DMS 273 treated with DMSO at 0.1 percent for 48 hours (cell line): ENCODE measurements around the gene TDRD9.
"Not testable (repeated sequence)": the region's sequence is repeated elsewhere in the genome, so short reads cannot be mapped to it uniquely, and the experiment has no call there.

Source experiments
- DNase-seq: peaks from one replicate; lab custom pipeline; 2025; lab: John Stamatoyannopoulos, UW

Gene TDRD9, protein sequence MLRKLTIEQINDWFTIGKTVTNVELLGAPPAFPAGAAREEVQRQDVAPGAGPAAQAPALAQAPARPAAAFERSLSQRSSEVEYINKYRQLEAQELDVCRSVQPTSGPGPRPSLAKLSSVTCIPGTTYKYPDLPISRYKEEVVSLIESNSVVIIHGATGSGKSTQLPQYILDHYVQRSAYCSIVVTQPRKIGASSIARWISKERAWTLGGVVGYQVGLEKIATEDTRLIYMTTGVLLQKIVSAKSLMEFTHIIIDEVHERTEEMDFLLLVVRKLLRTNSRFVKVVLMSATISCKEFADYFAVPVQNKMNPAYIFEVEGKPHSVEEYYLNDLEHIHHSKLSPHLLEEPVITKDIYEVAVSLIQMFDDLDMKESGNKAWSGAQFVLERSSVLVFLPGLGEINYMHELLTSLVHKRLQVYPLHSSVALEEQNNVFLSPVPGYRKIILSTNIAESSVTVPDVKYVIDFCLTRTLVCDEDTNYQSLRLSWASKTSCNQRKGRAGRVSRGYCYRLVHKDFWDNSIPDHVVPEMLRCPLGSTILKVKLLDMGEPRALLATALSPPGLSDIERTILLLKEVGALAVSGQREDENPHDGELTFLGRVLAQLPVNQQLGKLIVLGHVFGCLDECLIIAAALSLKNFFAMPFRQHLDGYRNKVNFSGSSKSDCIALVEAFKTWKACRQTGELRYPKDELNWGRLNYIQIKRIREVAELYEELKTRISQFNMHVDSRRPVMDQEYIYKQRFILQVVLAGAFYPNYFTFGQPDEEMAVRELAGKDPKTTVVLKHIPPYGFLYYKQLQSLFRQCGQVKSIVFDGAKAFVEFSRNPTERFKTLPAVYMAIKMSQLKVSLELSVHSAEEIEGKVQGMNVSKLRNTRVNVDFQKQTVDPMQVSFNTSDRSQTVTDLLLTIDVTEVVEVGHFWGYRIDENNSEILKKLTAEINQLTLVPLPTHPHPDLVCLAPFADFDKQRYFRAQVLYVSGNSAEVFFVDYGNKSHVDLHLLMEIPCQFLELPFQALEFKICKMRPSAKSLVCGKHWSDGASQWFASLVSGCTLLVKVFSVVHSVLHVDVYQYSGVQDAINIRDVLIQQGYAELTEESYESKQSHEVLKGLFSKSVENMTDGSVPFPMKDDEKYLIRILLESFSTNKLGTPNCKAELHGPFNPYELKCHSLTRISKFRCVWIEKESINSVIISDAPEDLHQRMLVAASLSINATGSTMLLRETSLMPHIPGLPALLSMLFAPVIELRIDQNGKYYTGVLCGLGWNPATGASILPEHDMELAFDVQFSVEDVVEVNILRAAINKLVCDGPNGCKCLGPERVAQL (N-terminal part only)

GRCh38 chr14:103928011-103928890 is at the start of gene TDRD9:
Gene TDRD9 (plus strand): TSS chr14:103928456. CDS start chr14:103928510, 54 bp downstream.
- no peak for DNase-seq

GRCh38 chr14:103879118-103879569 is 49.1 kb upstream of the TDRD9 start:
- DNase-seq: no peak

DNA sequence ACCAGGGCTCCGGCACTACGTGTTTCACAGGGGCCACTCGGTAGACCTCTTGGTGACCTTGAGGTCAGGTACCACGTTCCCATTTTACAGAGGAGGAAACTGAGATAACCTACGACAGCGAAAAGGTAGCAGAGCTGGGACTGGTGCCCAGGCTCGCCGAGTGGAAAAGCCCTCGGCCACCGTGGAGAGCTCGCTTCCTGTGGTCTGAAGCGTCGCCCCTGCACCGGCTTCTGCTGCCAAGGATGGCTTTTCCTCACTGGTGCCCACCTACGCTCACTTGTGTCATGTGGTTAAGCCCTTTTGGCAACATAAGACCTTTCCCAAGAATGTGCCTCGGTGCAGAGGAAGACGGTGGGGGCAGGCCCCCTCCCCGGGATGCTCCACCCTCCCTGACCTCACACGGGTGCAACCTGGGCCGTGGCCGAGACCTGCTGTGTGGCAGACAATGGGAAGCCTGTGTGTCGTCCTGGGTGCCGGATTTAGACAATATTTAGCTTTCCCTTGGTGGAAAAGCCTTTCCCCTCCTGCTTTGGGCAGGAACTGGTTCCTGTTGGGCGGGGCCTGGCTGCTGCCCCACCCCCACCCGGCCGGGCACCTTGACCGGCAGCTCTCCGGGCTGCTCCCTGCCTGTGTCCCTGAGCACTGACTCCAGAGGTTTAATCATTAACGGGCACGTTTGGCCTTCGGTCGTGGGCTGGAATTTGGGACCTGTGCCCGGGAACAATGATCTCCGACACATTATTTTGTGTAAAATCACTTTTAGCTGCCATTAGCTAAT is 48.5 kb upstream of the TDRD9 start:
- DNase-seq: no peak

DNA sequence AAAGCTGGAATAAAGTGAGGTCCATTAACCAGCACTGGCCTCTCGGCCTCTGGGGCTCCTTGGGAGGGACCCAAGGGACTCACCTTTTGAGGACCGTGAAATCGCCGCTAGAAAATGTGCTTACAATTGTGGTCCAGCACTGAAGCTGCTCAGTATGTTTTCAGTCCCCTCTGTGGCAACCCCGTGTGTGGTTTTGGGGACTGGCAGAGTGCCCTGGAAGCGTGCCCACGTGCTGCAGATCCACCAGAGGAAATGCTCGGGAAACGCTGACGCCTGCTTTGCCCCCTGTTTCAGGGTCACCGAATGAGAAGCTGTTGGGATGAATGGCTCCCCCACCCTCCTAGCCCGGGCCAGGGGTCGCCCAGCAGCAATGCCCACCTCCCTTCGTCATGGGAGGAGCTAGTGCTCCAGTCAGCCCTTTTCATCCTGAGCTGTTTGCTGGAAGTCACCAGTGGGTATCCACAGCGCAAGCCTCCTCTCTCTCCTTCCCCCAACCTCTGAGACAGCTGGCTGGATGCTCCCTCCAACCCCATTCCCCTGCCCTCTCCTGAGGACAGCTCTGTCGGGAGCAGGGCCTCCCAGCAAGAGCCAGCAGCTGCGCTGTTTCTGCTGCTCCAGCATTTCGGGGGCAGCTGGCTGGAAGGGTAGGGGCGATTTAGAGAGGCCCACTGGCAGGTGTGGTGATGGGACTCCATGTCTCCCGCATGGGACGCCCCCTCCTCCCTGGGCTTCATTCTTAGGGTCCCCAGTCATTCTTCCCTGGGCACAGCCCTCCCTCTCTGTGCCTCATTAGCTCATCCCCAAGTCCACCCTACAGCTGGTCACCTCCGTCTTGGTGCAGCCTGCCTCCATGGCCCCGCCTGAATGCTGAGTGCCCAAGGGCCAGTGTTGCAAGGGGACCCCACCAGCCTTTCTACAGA is 47.6 kb upstream of the TDRD9 start:
- DNase-seq: no peak

DNA sequence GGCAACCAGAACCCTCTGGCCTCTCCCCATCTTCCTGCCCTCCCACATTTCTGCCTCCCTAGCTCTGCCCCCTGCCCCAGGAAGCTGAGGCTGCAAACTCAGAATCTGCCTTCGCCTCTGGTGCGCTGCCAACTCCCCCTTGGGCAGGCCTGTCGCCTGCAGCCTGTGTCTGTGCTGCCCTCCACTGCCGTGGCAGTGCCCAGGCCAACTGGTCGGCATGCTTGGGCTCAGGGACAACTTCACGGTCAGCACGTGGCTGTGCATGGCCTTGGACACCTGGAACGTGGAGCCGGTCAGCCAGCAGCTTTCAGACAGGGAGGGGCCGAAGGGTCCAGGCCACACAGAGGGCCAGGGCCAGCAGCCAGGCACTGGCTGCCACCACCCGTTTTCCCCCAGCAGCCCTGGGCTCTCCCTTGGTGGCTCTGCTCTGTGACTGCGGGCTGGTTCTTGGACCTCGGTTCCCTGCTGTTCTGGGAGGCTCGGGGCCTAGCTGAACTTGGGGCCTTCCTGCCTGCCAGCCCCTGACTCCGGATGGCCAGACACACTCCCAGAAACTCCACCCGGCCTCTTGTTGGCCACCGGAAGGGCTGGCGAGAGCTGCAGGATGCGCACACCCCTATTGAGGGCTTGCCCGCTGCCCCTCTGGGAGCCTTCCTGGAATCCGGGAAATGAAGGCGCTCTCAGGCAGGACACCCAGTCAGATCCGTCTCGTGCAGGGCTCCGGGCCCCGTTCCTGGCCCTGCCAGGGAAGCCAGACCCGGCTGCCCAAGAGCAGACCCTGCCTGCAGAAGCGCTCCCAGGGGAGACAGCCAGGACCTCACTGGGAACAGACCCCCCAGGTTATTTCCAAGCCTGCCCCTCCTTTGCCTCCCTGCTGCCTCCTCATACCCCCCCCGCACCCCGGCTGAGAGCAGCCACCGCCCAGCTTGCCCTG is 46.7 kb upstream of the TDRD9 start:
- no peak for DNase-seq

DNA sequence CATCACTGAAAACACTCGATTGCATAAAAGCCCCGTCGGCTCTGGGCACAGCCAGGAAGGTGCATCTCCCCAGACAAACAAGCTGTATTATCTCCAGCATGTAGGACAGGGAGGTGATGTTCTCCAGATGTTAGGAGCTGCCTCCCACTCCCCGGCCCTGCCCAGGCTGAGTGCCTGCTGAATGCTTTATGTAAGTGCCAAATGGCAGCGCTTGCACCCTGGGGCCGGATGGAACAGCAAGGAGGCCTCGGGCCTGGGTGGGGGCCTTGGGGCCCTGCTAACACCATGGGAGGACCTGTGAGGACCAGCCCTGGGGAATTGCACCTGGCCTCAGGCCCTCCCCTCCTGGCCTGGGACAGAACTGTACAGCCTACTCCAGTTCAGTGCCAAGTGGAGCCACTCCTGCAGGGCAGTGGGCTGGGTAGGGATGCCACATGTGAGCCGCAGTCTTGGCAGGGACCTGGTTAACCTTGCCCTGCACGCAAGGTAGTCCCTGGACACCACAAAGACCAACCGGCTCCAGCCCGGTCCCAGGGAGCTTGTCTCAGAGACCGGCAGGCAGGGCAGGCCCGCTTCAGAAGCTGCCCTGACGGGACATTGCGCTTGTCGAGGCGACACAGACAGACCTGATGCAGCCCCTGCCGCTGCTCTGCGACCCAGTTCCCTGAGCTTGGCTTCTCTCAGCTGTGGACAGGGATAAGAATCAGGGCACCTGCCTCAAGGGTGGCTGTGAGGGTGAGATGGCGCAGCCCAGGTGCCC is 45.6 kb upstream of the TDRD9 start:
- DNase-seq: no peak

GRCh38 chr14:103883263-103883523 is 45.1 kb upstream of the TDRD9 start:
- DNase-seq: no peak

- DNase-seq: no peak
These were observed 43.4 kb upstream of the TDRD9 start for GRCh38 chr14:103884854-103885253.

DNA sequence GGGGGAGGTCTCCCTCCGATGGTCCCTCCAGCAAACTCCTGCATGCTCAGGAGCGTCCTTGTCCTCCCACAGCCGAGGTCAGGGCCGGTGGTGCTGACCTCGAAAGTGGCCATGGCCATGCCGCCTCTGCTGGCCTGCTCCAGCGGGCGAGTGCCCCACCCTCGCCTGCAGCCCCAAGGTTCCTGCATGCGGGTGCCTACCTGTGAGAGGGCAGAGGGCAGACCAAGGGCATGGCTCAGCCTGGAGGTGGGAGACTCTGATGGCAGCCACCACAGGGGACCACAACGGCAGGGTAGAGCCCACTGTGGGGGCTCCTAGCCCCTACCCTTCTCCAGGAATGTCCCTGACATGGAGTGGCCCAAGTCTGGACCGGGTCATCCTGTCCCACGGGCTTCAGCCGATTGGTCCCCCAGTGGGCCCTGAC is 42.7 kb upstream of the TDRD9 start:
- no peak for DNase-seq

DNA sequence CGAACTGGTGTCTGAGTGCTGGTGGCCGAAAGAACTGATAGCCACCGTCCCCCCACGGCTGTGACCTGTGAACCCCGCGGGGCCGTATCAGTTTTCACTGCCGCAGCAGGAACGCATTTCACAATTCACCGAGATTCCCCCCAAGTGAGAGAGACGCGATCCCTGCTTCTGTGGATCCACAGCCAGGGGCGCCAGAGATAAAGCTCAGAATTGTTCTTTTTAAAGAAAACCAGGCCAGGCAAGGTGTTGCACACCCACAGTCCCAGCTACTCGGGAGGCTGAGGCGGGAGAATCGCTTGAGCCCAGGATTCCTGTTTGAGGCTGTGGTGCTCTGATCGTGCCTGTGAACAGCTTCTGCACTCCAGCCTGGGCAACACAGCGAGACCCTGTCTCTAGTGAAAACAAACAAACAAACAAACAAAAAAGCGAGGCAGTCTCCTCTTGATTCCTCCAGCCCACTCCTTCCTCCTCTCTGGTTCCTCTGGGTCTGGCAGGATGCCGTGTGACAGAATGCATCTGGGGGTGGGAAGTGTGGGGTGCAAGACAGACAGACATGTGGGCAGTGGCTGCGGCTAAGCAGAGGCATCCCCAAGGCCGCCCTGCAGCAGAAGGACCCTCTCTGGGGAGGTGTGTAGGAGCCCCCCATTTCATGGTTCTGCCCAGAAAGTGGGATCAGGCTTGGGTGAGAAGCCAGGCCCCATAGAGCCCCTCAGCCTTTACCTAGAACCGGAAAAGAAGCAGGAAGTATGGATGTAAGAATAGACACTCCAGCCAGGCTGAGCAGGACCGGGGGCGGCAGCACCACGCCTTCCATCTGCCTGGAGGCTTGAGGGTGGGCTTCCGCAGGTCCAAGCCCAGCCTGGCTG is 41.7 kb upstream of the TDRD9 start:
- no peak for DNase-seq

GRCh38 chr14:103887170-103887501 is 41.1 kb upstream of the TDRD9 start:
- no peak for DNase-seq

GRCh38 chr14:103887557-103888115 is 40.6 kb upstream of the TDRD9 start:
- no peak for DNase-seq

DNA sequence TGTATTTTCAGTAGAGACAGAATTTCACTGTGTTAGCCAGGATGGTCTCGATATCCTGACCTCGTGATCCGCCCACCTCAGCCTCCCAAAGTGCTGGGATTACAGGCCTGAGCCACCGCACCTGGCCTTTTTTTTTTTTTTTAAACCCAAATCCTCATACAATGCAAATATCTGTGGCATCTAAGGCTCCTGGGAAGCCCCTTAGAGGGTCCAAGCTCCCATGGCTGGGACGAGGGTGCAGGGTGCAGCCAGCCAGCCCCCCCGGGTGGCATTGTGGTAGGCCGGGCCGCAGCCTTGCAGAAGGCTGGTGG is 39.3 kb upstream of the TDRD9 start:
- not testable (repeated sequence) for DNase-seq

GRCh38 chr14:103889313-103890051 is 38.8 kb upstream of the TDRD9 start:
- no peak for DNase-seq

- no peak for DNase-seq
These were observed 38.2 kb upstream of the TDRD9 start for GRCh38 chr14:103890052-103890371.
